IPS DF 4.7 (cell line): ENCODE results near the gene DPH3.

Experiments used
- DNase-seq: peaks from one replicate; pipeline ENCODE4 v3.0.0-alpha.2; 2013; ENCODE audit warnings: low spot score; ENCODE audit errors: extremely low read depth

The DPH3 gene

DNA sequence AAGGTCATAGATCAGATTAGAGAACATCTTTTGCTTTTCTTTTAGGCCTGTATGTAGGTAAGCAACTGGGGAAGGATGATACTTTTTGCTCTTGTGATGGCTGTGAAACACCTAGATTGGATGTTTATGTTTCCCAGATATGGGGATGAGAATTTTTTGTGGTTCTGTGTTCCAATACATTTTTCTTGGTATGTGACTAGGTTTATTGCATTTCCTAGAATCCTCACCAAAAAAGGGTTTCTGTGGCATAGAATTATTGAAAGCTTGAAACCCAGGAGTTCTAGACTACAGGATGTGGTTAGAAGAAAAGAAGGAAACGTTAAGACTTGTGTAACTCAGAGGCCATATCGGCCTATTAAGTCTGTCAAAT is 26.1 kb upstream of the DPH3 start:
- DNase-seq: no peak

- DNase-seq: no peak
These were observed 25.5 kb upstream of the DPH3 start for GRCh38 chr3:16290007-16290826.

GRCh38 chr3:16289144-16289889 is 24.6 kb upstream of the DPH3 start:
- DNase-seq: no peak

- DNase-seq: no peak
These were observed 23.9 kb upstream of the DPH3 start for GRCh38 chr3:16288664-16289063.

DNA sequence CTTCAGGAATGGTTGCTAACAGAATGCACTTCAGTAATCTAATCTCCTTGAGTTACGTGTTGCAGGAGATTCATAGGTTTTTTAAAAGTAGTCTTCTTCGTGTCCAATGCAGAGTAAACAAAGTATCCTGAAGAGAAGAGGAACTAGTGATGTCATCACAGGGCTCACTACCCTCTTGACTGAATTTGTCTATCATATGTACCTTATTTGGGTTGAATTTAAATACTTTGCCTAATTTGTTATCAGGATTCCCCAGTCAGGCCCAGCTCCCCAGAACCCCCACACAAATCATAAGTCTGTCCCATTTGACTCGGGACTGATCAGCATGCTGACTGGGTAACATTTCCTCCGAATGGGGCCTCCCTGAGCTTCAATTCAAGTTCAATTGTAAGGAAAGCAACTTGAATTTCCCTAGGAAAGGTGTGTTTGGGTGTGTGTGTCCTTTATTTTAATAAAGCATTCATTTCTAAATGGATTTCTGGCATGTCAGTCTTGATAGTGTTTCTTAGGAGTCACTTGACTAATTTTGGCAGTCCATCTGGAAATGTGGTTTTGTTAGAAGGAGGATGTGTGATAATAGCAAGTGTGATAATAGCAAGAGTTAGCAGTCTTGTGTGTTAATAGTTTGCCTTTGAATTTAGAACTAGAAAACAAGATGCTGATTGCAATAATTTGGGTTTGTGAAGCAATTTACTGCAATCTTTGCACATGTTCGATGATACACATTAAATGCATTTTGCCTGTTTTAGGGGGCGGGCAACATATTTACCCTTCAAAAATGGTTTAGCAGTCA is 22.2 kb upstream of the DPH3 start:
- DNase-seq: no peak

- DNase-seq: no peak
These were observed 21.4 kb upstream of the DPH3 start for GRCh38 chr3:16286161-16286560.

GRCh38 chr3:16284633-16285032 is 19.9 kb upstream of the DPH3 start:
- DNase-seq: no peak

- DNase-seq: no peak
These were observed 15.9 kb upstream of the DPH3 start for GRCh38 chr3:16280671-16281070.

GRCh38 chr3:16279010-16279801 is 14.5 kb upstream of the DPH3 start:
- DNase-seq: no peak

DNA sequence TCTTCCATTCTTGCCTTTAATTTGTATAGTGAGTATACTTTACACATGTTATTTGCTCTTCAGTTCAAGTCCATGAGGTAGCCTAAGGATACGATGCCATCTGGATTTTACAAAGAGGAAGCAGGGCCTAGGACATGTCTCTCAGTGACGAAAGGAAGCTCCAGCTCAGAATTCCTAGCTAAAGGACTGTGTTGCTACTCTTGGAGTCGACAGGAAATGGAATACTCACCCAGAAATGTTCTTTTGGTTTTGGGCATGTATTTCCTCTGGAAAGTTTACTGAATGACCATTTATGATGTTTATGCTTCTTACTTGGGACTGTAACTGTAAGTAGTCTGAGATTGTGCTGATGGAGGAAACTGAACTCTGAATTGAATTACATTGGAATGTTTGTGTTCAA is 12.7 kb upstream of the DPH3 start:
- no peak for DNase-seq

DNA sequence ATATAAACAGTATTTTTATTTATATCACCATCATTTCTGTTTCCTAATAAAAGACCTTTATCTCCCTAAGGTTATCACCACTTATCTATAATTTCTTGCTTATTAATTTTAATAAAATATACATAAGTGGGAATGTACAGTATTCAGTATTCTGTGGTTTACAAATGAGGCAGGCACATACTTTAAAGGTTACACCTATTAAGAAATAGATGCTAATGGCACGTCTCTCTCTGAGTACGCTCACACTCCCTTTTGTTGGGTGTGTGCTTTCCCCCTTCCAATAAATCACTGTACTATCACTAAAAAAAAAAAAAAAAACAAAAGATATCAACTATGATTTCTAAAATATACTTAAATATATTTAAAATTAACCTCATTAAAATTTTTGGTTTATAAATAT is 9.1 kb upstream of the DPH3 start:
- DNase-seq: no peak

DNA sequence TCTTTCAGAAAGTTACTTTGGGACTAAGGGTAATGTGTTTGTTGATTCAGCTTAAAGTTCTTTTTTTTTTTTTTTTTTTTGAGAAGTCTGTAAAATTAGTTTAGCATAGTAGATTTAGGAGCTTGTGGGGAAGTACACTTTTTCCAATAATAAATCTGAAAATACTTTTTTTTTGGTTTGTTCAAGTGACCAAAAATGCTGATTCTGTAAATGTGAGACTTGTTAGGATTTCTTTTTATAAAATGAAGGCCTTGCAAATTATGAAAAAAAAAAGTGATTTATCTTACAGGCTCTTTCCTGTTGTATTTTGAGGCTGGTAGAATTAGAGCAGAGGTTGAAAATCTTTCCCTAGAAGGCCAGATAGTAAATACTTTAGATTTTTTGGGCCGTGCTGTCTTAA is 7.8 kb upstream of the DPH3 start:
- DNase-seq: no peak

GRCh38 chr3:16270855-16271254 is 6.1 kb upstream of the DPH3 start:
- DNase-seq: no peak

DNA sequence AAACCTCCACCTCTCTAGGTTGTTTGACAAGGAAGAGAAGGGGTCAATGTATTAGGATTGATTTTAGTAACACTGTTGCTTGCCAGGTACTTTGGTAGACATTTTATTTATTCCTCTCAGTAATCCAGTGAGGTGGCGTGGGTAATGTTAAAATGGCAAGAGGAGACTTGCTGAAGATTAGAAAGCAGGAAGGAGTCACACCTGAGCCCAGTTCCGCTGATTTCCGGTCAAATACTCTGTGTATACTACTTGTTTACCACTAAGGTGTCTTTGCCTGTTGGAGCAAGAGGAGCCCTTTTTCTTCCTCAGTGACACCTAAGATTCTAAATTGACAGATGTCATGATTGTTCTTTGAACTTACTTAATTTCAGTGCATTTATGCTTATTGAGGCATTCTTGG is 2.0 kb upstream of the DPH3 start:
- DNase-seq: no peak

DNA sequence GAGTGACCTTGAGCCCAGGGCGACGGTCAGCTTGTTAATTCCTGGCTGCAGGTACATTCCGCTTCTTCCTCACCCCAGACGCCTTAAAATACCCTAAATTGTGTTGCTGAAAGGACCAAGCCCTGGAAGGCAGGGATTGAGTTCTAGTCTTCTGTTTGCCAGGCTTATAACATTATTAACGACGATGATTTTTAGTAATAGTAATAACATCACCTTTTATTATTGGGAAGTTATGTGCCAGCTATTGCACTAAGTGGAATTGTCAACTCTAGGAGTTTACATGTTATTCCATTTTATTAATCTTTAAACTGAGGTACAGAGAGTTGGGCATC is 678 bp upstream of the DPH3 start:
- DNase-seq: no peak

GRCh38 chr3:16264174-16264707 is 502 bp downstream of the DPH3 start:
- DNase-seq: no peak

- DNase-seq: no peak
These were observed 2.6 kb downstream of the DPH3 start for GRCh38 chr3:16262174-16262573.

DNA sequence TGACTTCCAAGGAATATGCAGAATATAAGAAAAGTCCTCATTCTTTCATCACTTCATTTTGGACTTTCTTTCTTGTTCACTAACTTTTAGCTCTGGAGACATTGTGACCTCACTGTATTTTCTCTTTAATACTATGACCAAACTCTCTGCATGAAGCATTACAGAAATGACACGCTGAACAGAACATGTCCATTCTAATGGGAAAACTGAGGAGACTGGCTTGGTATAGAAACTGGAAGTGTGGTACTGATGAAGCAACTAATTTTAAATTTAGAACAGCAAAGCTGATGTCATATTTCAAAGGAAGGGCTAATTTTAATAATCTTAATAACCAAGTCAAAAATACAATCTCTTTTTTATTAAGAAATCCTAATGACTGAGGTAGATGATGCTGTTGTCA is 4.7 kb downstream of the DPH3 start:
- DNase-seq: no peak

- DNase-seq: no peak
These were observed 5.9 kb downstream of the DPH3 start for GRCh38 chr3:16258866-16259265.

GRCh38 chr3:16258177-16258576 is 6.6 kb downstream of the DPH3 start:
- DNase-seq: no peak

- DNase-seq: no peak
These were observed 7.4 kb downstream of the DPH3 start for GRCh38 chr3:16257309-16257708.
